Breast epithelium (tissue), 3 donors: ENCODE results near the gene UQCRQ.

Source experiments
- POLR2A ChIP-seq: fragments of 450-650 bp; IDR thresholded peaks from one replicate; pipeline ENCODE4 v1.6.1; 2016; ENCODE audit warnings: antibody characterized with exemption, mild to moderate bottlenecking, moderate library complexity
- TF ChIP-seq, protein P1 (sequence below), 3 donors: fragments of 450-650 bp; IDR thresholded peaks; one replicate each; pipeline ENCODE4 v1.5.1; 2016 to 2017; ENCODE audit warnings: antibody characterized with exemption in 3 of 3, mild to moderate bottlenecking in 3 of 3, moderate library complexity in 3 of 3

DNA sequence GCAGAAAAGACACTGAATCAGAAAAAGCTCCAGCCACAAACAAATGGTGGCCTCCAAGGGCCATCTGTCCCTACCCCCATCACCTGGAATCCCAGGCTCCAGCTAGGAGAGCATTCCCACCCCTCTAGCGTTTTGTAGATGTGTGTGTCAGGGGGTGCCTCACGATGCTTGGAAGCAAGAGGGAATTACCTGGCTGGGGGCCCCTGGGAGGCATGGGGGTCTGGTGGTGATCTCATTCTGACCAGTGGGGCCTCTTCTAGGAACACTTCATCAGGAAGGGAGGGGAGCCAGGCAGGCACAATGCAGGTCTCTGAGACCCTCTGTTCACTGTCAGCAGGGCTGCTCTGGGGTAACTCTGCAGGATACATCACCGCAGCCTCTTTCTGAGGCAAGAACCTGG, 42.0 kb upstream of the UQCRQ start:
- TF ChIP-seq, protein P1, sequence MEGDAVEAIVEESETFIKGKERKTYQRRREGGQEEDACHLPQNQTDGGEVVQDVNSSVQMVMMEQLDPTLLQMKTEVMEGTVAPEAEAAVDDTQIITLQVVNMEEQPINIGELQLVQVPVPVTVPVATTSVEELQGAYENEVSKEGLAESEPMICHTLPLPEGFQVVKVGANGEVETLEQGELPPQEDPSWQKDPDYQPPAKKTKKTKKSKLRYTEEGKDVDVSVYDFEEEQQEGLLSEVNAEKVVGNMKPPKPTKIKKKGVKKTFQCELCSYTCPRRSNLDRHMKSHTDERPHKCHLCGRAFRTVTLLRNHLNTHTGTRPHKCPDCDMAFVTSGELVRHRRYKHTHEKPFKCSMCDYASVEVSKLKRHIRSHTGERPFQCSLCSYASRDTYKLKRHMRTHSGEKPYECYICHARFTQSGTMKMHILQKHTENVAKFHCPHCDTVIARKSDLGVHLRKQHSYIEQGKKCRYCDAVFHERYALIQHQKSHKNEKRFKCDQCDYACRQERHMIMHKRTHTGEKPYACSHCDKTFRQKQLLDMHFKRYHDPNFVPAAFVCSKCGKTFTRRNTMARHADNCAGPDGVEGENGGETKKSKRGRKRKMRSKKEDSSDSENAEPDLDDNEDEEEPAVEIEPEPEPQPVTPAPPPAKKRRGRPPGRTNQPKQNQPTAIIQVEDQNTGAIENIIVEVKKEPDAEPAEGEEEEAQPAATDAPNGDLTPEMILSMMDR (IDR thresholded peaks at IDR 0.05): no peak
- no peak for TF ChIP-seq POLR2A
